SU-DHL-6 (cell line): ENCODE measurements around the gene C17orf107.

Source experiments
- H2AFZ ChIP-seq: fragments of 200-600 bp; sonication (generic); 2 replicates; pipeline ENCODE4 v1.6.1; 2014; ENCODE audit warnings: low read depth, mild to moderate bottlenecking, moderate library complexity, mixed read lengths, antibody characterized with exemption, low read length; ENCODE audit not compliant: severe bottlenecking
- H3F3A ChIP-seq: fragments of 200-600 bp; shearing (Covaris generic); 2 replicates; pipeline ENCODE4 v1.6.0; 2016; ENCODE audit warnings: antibody characterized with exemption, mild to moderate bottlenecking; ENCODE audit not compliant: insufficient read depth
- H3K27ac ChIP-seq: fragments of 200-600 bp; sonication (generic); 2 replicates; pipeline ENCODE4 v1.5.1; 2016; ENCODE audit warnings: low read depth, mild to moderate bottlenecking, low read length, moderate library complexity, mixed read lengths
- H3K27me3 ChIP-seq: fragments of 200-600 bp; sonication (generic), shearing (Covaris generic); 2 replicates; pipeline ENCODE4 v1.6.0; 2014; ENCODE audit warnings: mild to moderate bottlenecking, low read length
- H3K36me3 ChIP-seq: fragments of 200-600 bp; sonication (generic); 2 replicates; pipeline ENCODE4 v1.6.1; 2014; ENCODE audit warnings: mild to moderate bottlenecking, low read length, mixed read lengths
- H3K4me2 ChIP-seq: fragments of 300-600, 200-600 bp; shearing (Covaris generic), sonication (generic); 2 replicates; pipeline ENCODE4 v1.6.0; 2014; ENCODE audit warnings: low read length, low read depth, mild to moderate bottlenecking; ENCODE audit not compliant: poor library complexity, severe bottlenecking
- H3K4me3 ChIP-seq: fragments of 200-600 bp; sonication (generic); 2 replicates; pipeline ENCODE4 v1.5.1; 2014; ENCODE audit warnings: antibody characterized with exemption, low read length, mild to moderate bottlenecking, mixed read lengths; ENCODE audit not compliant: insufficient read depth, poor library complexity, severe bottlenecking
- H3K79me2 ChIP-seq: fragments of 200-600 bp; sonication (generic); 2 replicates; pipeline ENCODE4 v1.6.1; 2014; ENCODE audit warnings: mild to moderate bottlenecking, low read length, moderate library complexity; ENCODE audit not compliant: insufficient read depth
- H3K9ac ChIP-seq: fragments of 200-600 bp; sonication (generic); 2 replicates; pipeline ENCODE4 v1.7.0; 2014; ENCODE audit warnings: mild to moderate bottlenecking, low read length
- H3K9me2 ChIP-seq: fragments of 200-600 bp; sonication (generic); replicated peaks from 2 replicates; pipeline ENCODE4 v1.6.1; 2014; ENCODE audit warnings: low read length; ENCODE audit not compliant: insufficient read depth
- H3K9me3 ChIP-seq: fragments of 200-600 bp; sonication (generic); 2 replicates; pipeline ENCODE4 v1.6.1; 2014; ENCODE audit warnings: low read length, mixed read lengths; ENCODE audit not compliant: insufficient read depth
- H4K20me1 ChIP-seq: fragments of 200-600 bp; sonication (generic); 2 replicates; pipeline ENCODE4 v1.6.1; 2014; ENCODE audit warnings: low read depth, mild to moderate bottlenecking, antibody characterized with exemption, low read length, moderate library complexity, mixed read lengths
- EZH2phosphoT487 ChIP-seq: fragments of 200-600 bp; sonication (generic), shearing (Covaris generic); conservative IDR thresholded peaks from 2 replicates; pipeline ENCODE4 v1.6.1; 2018; ENCODE audit warnings: mild to moderate bottlenecking, antibody characterized with exemption, low read length, moderate library complexity, mixed read lengths
- TF ChIP-seq, protein P1 (sequence below): fragments of 200-600 bp; sonication (generic); IDR thresholded peaks from one replicate; pipeline ENCODE4 v1.5.1; 2017; ENCODE audit warnings: antibody characterized with exemption, mild to moderate bottlenecking, low read length, moderate library complexity; ENCODE audit not compliant: insufficient read depth, poor library complexity, severe bottlenecking

The C17orf107 gene

DNA sequence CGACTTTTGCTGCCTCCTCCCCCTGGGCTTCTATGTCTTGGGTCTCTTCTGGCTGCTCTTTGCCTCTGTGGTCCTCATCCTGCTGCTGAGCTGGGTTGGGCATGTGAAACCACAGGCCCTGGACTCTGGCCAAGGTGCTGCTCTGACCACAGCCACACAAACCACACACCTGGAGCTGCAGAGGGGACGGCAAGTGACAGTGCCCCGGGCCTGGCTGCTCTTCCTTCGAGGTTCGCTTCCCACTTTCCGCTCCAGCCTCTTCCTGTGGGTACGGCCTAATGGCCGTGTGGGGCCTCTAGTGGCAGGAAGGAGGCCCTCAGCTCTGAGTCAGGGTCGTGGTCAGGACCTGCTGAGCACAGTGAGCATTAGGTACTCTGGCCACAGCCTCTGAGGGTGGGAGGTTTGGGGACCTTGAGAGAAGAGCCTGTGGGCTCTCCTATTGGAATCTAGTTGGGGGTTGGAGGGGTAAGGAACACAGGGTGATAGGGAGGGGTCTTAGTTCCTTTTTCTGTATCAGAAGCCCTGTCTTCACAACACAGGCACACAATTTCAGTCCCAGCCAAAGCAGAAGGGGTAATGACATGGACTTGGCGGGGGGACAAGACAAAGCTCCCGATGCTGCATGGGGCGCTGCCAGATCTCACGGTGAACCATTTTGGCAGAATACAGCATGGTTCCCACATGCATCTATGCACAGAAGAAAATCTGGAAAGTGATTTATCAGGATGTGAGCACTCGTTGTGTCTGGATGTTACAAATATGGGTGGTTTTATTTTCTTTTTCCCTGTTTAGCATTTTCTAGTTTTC is 35.0 kb downstream of the C17orf107 start:
- H3K4me2 ChIP-seq: no peak overlapping the region
- no peaks in the 10 kb centered on the region for H4K20me1 ChIP-seq
- peaks cover 14% of the 10 kb centered on the region for H3K79me2 ChIP-seq
- H3F3A ChIP-seq: 0 out of 2 replicates have a peak, but pooled peaks cover under 1% of the 10 kb centered on the region
- TF ChIP-seq EZH2phosphoT487: no peak
- TF ChIP-seq, protein P1, sequence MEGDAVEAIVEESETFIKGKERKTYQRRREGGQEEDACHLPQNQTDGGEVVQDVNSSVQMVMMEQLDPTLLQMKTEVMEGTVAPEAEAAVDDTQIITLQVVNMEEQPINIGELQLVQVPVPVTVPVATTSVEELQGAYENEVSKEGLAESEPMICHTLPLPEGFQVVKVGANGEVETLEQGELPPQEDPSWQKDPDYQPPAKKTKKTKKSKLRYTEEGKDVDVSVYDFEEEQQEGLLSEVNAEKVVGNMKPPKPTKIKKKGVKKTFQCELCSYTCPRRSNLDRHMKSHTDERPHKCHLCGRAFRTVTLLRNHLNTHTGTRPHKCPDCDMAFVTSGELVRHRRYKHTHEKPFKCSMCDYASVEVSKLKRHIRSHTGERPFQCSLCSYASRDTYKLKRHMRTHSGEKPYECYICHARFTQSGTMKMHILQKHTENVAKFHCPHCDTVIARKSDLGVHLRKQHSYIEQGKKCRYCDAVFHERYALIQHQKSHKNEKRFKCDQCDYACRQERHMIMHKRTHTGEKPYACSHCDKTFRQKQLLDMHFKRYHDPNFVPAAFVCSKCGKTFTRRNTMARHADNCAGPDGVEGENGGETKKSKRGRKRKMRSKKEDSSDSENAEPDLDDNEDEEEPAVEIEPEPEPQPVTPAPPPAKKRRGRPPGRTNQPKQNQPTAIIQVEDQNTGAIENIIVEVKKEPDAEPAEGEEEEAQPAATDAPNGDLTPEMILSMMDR: no peak
- no peaks in the 10 kb centered on the region for H3K9me2 ChIP-seq
- H2AFZ ChIP-seq: no peak overlapping the region
- H3K36me3 ChIP-seq: no peaks in the 10 kb centered on the region
- H3K9me3 ChIP-seq: no peaks in the 10 kb centered on the region
- no peak overlapping the region for H3K9ac ChIP-seq
- H3K27me3 ChIP-seq: no peaks in the 10 kb centered on the region
- H3K27ac ChIP-seq: no peak overlapping the region
- no peak overlapping the region for H3K4me3 ChIP-seq

DNA sequence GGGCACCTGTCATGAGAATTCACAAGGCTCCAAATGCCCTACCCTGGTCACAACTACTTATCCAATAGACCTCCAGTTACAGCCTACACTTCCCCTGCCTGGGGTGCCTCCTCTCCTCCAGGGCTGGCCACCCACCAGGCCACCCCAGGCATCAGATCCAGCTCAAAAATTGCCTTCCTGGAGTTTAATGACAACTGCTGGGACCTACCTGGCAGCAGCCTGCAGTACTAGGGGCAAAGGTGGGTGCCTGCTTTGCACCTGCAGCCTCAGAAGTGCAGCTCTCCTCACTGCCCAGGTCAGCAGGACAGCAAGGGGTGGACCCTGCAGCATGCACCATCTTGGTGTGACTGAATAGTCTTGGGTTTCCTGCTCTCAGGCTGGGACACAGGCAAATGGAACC is 36.3 kb downstream of the C17orf107 start:
- peaks cover 19% of the 10 kb centered on the region for H3K79me2 ChIP-seq
- no peak overlapping the region for H3K9ac ChIP-seq
- no peak for TF ChIP-seq EZH2phosphoT487
- TF ChIP-seq, protein P1: no peak
- H3K36me3 ChIP-seq: no peaks in the 10 kb centered on the region
- no peak overlapping the region for H2AFZ ChIP-seq
- no peak overlapping the region for H3K4me2 ChIP-seq
- no peaks in the 10 kb centered on the region for H3K9me3 ChIP-seq
- 0 out of 2 replicates have a peak, but pooled peaks cover 5% of the 10 kb centered on the region for H3F3A ChIP-seq
- no peaks in the 10 kb centered on the region for H3K9me2 ChIP-seq
- no peaks in the 10 kb centered on the region for H3K27me3 ChIP-seq
- H4K20me1 ChIP-seq: no peaks in the 10 kb centered on the region
- H3K4me3 ChIP-seq: no peak overlapping the region
- no peak overlapping the region for H3K27ac ChIP-seq

DNA sequence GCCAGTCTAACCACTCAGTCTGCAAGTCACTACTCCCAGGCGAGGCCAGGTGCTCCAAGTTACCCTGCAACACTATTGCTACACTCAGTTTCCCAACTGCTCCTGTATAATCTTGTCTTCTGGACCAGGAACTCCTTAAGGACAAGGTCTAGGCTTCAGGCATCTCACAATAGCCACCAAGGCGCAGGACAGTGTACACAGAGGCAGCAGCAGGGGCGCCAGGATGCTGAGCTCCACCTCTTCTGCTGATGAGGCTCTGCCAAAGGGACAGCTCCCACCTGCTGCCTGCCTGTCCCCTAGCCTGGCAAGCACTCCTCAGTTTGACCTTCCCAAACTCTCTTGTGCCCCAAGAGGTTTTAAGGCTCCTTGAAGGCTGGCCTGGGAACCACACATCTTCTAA is 37.1 kb downstream of the C17orf107 start:
- no peak for TF ChIP-seq EZH2phosphoT487
- TF ChIP-seq, protein P1: no peak
- H3K4me2 ChIP-seq: no peak overlapping the region
- H3K9me3 ChIP-seq: no peaks in the 10 kb centered on the region
- H3K9ac ChIP-seq: no peak overlapping the region
- peaks cover 10% of the 10 kb centered on the region for H3F3A ChIP-seq
- no peaks in the 10 kb centered on the region for H3K9me2 ChIP-seq
- H4K20me1 ChIP-seq: no peaks in the 10 kb centered on the region
- no peak overlapping the region for H3K4me3 ChIP-seq
- H3K27me3 ChIP-seq: no peaks in the 10 kb centered on the region
- H3K27ac ChIP-seq: no peak overlapping the region
- H3K79me2 ChIP-seq: peaks cover 27% of the 10 kb centered on the region
- no peaks in the 10 kb centered on the region for H3K36me3 ChIP-seq
- no peak overlapping the region for H2AFZ ChIP-seq
